NCI-H510A treated with DMSO at 0.1 percent for 48 hours (cell line): ENCODE data around the gene UBXN10.

ENCODE experiments used
- DNase-seq: peaks from one replicate; lab custom pipeline; 2025; lab: John Stamatoyannopoulos, UW

Gene UBXN10

DNA sequence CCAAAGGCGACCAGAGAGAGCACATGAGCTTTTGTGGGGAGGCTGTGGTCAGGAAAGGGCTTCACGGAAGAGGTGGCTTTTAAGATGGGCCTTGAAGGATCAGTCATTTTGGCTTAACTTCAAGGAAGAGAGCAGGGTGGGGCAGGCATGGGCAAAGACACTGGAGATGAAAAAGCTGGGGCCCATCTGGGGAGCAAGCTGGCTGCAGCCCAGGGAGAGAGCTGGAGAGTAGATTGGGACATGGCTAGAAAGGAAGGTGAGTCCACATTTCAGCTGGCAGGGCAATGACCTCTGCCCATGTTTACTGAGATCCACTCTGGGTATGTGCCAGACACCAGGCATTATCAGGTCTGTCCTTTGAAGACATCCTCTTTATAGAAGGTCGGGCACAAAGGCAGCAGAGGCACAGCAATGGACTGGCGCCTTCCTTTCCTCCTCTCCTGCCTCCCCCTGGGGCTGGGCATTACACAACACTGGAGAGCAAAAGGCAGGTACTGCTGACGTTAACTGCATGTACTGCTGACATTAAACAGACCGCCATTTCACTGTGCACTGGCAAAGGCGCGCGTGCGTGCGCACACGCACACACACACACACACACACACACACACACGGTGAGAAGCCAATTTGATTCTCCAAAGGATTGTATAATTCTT lies 2.2 kb upstream of the UBXN10 start:
- DNase-seq = no peak

DNA sequence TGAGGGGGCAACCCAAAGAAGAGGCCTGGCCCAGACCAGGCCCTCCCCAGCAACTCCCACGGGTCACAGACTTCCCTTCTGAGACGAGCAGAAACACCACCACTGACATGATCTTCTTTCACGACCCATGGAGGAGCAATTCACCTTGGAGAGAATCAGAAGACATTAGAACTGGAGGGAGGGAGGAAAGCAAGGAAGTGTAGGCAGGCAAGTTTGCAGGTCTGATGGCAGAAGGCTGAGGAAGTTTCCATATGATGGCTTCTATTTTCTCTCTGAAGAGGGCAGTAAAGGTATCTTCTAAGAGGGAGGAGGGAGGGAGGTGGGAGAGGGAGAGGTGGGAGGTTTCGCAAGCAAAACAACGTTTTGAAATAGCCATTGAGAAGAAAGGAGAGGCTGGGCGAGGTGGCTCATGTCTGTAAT lies 1.4 kb upstream of the UBXN10 start:
- no peak for DNase-seq

DNA sequence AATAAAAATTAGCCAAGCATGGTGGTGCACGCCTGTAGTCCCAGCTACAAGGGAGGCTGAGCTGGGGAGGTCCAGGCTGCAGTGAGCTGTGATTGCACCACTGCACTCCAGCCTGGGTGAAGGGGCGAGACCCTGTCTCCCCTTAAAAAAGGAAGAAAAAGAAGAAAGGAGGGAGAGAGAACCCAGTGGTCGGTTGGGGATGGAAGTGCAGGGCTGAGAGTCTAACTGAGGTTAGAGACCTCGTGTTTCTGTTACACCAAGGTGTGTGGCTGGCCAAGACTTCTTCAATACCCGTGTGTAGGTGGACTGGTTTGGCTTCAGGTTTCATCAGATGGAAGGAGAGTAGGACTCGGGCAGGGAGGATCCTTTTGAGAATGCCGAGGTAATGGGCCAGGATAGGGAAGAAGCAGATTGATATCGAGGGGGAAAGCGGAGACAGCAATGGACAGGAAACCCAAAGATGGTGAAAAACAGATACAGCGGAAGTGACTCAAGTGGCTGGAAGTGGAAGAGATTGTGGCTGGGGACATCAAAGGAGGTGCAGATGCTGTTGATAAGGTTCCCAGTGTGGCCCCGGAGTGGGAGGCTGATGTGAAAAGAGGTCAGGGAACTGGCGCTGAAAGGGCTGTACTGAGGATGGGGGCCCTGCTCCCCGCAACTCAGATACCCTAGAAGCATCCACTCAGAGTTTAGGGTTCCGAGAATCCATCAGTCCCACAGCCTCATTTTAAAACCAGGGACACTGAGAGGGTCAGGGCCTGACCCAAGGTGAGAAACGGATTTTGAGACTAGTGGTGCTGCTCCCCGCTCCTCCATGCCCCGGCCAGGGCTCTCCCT lies 681 bp upstream of the UBXN10 start:
- DNase-seq = no peak

DNA sequence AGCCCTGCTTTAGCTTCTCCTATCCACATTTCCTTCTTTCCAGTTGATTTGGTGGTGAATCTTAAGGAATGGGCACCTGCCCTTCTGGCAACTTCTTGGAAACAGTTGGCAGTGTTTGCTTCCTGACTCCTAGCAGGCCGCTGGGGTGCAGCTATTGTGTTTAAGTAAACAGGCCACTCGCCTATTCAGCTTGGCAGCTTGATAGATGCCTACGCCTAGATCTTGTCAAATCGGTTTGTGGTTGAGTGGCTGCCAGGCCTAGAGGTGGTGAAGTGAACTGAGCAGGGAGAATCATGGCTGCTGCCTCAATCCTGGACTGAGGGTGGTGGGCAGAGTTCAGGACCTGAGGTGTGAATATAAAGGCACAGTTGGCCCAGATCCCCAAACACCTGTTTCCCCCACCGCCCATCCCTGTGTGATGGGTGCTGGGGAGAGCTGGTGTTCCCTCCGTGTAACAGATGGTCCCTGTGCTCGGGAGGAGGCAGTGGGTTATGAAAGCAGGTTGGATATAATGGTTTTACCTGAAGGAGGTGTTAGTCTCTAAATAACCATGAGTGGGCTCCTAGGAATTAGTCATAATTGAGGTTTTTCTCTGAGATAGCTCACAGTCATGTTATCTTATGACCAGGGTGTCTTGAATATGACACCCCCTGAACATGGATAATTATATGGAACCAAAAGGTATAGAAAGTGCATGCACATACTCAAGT lies 1.4 kb downstream of the UBXN10 start:
- peak; percentile 66 for DNase-seq

- no peak for DNase-seq
These were observed 2.0 kb downstream of the UBXN10 start for GRCh38 chr1:20187813-20188454.

DNA sequence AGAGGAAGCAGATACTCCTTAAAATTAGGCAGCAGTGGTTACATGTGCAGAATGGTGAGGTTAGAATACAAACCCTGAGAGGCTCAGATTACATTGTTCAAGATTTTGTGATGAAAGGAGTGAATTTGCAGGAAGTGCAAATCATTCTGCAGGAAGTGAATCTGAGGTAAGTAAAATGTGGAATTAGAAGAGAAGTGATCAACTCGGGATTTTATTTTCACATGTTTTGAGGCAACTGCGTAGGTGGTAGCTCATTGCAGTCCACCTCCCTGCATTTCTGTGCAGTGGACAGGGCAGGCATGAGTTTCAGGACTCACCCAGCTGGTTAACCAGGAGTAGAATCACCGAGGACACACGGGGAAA lies 2.5 kb downstream of the UBXN10 start:
- DNase-seq = no peak

- no peak for DNase-seq
These were observed 3.8 kb downstream of the UBXN10 start for GRCh38 chr1:20189664-20190063.

GRCh38 chr1:20190256-20191160 lies 4.6 kb downstream of the UBXN10 start:
- DNase-seq = no peak

DNA sequence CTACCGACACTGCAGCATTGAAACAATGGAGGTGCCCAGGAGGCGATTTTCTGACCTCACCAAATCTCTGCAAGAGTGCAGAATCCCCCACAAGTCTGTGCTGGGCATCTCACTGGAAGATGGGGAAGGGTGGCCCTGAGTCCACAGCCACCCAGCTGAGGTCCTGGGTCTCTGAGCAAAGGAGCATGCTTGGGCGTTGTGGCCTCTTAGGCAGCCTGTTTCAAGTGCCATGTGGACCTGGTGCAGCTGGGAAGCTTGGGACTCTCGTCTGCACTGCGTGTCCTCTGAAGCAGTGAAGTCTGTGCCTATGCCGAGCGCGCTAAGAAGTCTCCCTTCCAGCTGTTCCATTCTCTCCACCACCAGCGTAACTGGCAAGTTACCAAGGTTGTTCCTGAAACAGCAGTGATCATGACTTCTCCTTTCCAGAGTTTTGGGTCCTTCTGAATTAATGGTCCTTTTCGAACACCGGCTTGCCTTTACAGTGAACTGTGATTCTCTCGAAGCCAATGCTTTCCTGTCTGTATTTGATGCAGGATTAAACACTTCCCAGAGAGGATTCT lies 5.5 kb downstream of the UBXN10 start:
- no peak for DNase-seq

DNA sequence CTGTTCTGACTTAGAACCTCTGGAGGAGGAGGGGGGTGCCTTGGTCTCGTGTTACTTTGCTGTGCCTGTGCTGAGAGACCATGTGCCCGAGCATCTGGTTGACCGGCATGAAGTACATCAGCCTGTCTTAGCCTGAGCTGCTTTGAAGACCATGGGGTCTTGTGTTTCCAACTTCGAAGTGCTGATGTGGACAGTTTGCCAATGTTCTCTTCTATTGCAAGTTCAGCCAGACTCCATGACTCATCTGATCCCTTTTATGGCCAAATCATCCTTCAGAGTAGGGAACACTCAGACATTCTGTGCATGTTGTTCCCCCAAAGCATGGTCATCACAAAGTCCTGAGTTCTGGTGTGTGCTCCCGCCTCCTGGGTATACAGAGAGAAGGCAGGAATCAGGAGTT lies 6.5 kb downstream of the UBXN10 start:
- no peak for DNase-seq

DNA sequence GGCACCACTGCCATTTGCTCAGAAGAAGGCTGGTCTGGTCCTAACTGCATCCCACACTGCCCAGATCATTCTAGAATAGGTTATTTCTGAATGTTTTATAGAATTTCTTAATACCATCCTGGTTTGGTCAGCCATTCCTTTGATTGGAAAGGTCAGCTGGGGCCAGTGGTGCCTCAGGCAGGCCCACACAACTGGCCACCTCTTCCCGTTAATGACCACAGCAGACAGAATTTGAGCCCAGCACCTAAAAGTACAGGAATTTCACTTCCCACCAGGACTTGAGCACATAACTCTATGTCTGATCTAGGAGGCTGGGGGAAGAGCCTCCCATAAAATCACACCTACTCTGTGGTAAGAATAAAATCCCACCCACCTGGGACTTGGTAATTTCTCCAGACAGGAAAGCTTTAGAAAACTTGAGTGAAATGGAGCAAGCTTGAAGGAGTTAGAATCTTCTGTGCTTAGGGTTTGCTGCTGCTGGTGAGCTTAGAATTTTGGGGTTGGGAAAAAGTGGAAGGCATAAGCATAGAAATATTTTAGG lies 7.0 kb downstream of the UBXN10 start:
- DNase-seq = no peak

DNA sequence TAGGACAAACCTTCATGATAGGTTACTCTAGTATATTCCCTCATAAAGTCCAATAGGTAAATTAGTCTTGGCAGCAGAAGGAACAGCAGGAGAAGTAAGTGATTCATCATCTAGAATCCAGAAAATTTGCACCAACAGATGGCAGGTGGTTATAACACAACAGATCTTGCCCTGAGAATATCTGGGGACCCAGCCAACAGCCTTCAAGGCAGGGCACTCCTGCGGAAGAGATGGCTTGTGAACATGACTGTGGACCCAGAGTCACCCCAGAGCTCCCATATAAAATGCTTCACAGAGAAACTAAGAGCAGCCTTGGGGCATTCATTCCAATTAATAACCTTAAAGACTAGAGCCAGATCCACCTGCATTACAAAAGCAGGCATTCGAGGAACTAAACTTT lies 8.3 kb downstream of the UBXN10 start:
- DNase-seq = no peak

- peak; percentile 66 for DNase-seq
These were observed 9.0 kb downstream of the UBXN10 start for GRCh38 chr1:20194757-20195461.

GRCh38 chr1:20195462-20195780 lies 9.5 kb downstream of the UBXN10 start:
- no peak for DNase-seq

DNA sequence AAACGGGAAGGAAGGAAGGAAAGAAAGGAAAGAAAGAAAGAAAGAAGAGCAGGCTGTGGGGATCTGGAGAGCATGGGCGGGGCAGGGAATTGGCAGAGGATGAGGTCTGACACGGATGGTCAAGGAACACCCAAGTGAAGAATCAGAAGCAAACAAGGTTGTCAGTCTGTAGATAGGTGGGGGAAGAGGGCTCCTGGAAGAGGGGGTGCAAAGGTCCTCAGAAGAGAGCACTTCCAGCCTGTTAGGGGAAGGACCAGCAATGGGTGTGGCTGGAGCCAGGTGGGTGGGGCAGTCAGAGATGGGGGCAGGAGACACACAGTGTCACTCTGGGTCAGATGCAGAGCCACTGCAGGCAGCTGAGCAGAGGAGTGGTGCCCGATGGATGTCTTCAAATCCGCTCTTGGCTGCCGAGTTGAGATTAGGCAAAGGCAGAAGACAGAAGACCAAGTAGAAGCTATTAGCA lies 11.5 kb downstream of the UBXN10 start:
- DNase-seq = no peak

DNA sequence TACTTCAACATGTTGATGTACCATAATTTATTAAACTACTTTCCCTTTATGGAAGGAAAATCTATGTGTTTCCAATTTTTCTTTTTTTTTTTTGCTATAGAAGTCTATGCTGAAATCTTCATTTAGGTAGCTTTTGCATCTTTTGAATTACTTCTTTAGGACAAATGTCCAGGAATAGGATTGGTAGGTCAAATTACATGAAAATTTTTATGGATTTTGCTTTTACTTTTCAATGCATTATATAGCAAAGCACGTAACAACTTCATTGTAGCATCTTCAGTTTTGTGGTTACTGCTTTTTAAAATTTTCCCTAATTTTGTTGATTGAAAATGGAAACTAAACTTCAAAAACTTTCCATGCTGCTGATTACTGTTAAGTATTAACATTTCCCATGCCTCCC lies 12.4 kb downstream of the UBXN10 start:
- no peak for DNase-seq

DNA sequence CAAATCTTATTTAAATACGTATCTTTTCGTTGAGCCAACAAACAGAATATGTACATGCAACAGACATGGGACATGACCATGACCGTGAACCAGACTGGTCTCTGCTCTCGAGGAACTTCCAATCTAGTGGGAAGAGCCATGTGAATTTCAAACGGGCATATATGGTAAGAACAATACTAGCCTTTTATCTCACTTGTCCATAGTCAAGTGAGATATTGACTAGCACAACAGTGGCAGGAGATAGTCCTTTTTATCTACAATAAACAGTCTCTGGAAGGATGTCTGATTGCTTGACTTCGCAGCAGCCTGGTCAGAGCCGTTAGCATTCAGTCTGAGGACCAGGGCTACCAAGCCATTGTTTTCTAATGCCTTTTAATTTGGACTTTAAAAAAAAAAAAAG lies 13.0 kb downstream of the UBXN10 start:
- DNase-seq = no peak

DNA sequence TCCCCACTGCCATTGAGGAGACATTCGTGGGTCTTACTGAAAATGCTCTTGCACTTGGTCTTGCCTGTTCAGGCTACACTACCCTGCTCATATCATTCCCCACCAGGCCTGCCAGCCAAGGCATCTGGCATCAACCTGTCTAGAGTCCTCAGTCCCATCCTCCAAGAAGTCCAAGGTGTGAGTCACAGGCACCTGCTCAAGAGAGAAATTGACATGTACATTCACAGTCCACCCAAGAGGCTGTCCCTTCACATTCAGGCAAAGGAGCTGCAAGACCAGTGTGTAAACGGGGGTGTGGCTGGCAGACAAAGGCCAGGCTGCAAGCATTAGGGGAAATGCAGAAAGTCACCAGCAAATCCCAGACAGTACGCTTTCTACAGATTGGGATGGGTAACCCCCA lies 13.5 kb downstream of the UBXN10 start:
- no peak for DNase-seq

GRCh38 chr1:20199840-20200239 lies 13.9 kb downstream of the UBXN10 start:
- no peak for DNase-seq

GRCh38 chr1:20200966-20201365 lies 15.1 kb downstream of the UBXN10 start:
- DNase-seq = no peak
